GM18505 (cell line): ENCODE results near the gene RIMBP2.

Experiments
- ATAC-seq: cut with Tn5 transposase; IDR thresholded peaks from one replicate; pipeline ENCODE4 v1.9.1; 2021; ENCODE audit not compliant: unreplicated experiment
- POLR2A ChIP-seq: IDR thresholded peaks from 4 replicates; pipeline ENCODE4 v1.6.1; 2011; ENCODE audit warnings: borderline replicate concordance; ENCODE audit not compliant: insufficient read depth, insufficient read length; ENCODE audit errors: extremely low read depth

The RIMBP2 gene

DNA sequence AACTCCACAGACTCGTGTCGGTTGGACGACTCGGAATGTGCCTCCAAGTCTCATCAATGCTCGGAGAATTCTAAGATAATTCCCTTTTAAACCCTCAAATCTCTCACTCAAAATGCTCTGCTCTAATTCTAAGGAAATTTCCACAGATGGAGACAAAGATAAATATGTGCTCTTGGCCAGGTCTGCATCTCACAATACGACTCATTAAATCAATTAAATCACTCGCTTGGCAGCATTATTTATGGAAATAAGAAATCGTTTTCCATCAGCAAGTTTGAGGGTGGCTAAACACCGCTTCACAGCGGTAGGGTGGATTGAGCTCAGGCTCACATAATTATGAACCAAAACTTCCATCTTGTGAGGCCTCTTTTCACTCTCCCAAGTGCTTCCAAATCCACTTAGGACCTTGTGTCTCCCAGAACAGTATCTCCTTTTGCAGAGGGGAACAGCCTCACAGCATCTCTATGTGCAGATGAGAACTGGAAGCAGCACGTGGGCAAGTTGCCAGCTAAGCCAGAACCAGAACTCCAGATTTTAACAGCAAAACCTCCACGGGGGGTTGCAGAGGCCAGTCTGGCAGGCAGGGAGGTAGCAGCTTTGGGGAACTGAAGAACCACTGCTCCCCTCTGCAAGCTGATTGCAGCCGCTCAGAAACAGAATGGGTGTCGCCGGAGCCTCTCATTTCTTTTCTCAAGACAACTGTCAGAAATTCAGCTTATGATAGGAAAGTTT lies 43.8 kb downstream of the RIMBP2 start:
- no peak for ATAC-seq
- no peak for TF ChIP-seq POLR2A

DNA sequence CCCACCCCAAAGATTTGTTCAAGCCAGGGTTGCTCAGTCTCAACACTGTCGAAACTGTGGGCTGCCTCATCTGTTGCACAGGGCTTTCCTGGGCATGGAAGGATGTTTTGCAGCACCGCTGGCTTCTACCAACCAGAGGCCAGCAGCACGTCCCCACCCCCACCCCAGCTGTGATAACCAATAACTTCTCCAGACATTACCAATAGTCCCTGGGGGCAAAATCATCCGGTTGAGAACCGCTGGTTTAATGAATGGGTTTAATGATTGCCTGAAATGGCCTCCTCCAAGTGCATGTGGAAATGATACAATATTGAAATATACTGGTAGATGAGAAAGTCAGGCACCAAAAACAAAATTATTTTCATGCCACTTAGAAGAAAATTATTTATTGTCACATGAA lies 44.5 kb downstream of the RIMBP2 start:
- ATAC-seq = no peak
- no peak for TF ChIP-seq POLR2A

DNA sequence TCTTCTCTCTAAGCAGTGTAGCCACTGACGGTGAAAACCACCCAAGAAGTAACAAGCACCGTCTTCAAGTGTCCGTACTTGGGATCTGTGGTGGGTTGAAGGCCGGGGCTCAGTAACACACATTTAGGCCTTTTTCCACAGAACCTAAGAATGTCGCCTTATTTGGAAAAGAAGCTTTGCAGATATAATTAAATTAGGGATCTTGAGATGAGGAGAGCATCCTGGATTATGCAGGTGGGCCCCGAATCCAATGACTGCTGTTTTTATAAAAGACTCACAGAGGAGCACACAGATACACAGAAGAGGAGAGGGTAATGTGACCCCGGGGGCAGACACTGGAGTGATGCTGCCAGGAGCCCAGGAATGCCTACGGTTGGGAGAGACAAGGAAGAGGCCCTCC lies 46.3 kb downstream of the RIMBP2 start:
- TF ChIP-seq POLR2A = no peak
- ATAC-seq = no peak

DNA sequence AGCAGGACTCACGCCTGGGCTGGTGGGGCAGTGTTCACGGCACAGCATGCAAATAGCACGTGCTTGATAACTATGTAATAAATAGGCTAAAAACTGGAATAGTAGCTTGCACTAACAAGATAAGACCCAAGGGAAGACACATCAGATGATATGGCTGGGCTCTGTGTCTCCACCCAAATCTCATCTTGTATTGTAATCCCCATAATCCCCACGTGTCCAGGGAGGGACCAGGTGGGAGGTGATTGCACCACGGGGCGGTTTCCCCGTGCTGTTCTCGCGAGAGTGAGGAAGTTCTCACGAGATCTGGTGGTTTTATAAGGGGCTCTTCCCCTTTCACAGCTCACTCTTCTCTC lies 46.9 kb downstream of the RIMBP2 start:
- TF ChIP-seq POLR2A = no peak
- ATAC-seq = no peak

DNA sequence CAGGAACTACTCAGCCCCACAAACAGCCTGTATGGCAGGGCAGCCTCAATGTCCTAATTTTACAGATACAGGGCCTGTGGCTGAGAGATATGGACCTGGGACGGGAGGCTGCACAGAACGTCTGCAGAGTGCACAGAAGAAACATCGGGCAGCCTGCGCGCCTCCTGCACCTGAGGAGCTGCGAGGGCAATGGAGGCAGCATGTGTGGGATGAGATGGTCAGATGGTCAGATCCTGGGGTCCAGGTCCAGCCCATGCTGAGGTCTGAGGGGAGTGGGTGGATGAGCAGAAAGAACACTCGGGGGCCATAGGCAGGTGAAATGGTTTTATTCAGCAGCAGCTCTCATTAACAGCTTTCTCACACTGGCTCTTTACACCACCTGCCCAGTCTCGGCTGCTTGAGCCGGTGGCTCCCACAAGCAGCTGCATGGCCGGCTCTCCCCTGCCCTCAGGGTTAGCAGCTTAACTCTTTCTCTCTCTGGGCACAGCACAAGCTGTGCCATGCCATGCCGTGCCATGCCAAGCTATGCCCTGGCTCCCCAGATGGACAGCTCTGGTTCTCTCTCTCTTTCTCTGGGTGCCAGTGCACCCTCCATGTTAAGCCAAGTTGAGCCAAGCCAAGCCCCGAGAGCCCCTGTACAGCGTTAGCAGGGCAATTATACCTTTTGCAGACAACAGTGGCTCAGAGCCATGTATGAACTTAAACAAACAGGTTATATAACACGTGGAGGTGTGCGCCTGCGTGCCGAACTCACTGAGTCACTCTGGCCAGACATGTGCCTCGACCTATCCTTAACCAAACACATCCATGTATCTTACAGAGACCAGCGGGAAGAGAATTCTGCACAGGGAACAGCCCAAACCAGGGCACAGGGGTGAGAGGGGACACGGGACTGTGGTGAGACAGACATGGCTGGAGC lies 47.6 kb downstream of the RIMBP2 start:
- ATAC-seq = no peak
- TF ChIP-seq POLR2A = no peak

DNA sequence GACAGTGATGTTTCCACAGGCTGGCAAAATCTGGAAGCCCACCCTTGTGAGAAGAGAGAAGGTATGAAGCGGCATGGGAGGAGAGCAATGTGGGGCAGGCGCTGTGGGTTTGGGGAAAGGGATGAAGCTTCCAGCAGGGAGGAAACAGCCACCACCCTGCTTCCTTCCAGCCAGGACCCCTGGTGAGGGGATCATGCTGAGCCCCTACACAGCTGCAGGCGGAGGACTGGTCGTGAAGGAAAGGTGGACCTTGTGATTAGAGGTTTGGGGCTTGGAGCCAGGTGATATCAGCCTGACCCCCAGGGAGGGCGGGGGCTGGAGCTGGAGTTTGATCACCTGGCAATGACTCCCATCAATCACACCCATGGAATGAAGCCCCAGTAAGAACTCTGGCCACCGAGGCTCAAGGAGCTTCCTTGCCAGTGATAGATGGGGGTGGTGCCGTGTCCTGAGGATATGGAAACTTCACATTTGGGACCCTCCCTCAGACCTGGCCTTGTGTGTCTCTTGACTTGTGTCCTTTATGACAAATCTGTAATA lies 48.6 kb downstream of the RIMBP2 start:
- TF ChIP-seq POLR2A = no peak
- no peak for ATAC-seq

DNA sequence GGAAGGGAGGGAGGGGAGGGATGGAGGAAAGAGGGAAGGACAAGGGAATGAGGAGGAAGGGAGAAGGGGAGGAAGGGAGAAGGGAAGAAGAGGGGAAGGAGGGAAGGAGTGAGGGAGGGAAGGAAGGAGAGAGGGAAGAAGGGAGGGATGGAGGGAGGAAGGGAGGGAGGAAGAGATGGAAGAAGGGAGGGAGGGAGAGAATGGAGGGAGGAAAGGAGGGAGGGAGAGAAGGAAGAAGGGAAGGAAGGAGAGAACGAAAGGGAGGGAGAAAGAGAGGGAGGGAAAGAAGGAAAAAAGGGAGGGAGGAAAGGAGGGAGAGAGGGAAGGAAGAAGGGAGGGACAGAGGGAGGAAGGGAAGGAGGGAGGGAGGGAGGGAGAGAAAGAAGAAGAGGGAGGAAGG lies 49.5 kb downstream of the RIMBP2 start:
- ATAC-seq = no peak

DNA sequence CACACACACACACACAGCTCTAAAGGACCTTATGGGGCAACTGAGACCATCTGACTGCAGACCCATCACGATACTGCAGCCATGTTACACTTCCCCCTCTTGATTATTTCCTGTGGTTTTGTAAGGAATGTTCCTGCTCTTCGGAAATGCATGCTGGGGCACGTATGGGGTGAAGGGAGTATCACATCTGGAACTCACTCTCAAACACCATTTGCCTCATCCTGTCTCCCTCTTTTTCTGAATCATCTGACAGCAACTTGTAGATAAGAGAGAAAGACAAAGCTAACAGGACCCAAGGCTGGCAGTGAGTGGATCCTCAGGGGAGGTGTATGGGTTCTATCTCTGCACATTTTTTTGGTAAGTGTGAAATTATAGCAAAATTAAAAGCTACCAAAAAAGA lies 50.3 kb downstream of the RIMBP2 start:
- TF ChIP-seq POLR2A = no peak
- ATAC-seq = no peak

More for the DNA sequence above, 49.5 kb downstream of the RIMBP2 start:
- no peak for TF ChIP-seq POLR2A

DNA sequence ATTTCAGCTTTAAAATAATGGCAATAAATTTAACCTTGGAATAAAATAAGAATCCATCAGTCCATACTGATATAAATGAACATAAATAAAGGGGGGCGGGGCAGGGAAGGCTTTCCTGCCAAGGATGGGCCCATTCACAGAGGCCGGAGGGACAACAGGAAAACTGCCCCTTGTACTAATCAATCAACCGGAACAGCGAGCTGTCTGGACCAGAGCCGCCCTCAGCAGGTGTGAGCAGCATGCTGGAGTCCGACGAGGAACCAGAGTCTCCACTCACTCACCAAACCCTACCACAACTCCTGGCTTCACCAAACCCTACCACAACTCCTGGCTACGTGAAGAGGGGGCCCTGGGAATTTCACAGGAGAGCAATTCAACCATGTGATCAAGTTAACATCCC lies 51.3 kb downstream of the RIMBP2 start:
- TF ChIP-seq POLR2A = no peak
- ATAC-seq = no peak

DNA sequence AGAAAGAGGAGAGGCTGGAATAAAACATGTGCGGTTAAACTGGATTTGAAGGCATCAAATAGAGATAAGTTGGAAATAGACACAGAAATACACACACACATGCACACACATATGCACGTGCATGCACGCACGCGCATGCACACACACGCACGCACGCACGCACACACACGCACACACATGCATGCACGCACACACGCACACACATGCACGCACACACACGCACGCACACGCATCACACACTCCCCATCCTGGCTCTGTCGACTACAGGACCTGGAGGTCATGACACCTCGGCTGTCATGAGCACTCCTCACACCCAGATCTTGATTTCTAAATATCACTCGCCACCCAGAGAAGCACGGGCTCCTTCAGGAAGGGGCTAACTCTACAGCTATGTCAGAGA lies 51.8 kb downstream of the RIMBP2 start:
- ATAC-seq = no peak

DNA sequence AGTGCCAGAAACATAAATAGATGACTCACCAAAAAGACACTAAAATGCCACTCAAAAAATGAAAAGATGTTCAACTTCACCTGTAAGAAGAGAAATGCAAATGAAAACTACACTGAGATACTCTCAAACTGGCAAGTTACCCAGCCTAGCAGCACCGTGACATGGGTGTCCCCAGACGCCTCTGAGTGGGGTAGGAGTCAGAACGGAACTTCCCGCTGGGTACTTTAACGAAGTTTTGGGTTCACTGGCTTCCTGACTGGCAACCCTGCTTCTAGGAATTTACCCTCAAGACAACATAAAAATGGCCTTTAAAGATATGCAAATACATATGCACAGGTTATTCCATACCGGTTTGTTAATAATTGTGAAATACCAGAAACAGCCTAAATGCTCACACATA lies 52.6 kb downstream of the RIMBP2 start:
- TF ChIP-seq POLR2A = no peak
- no peak for ATAC-seq

More for the DNA sequence above, 51.8 kb downstream of the RIMBP2 start:
- TF ChIP-seq POLR2A = no peak

DNA sequence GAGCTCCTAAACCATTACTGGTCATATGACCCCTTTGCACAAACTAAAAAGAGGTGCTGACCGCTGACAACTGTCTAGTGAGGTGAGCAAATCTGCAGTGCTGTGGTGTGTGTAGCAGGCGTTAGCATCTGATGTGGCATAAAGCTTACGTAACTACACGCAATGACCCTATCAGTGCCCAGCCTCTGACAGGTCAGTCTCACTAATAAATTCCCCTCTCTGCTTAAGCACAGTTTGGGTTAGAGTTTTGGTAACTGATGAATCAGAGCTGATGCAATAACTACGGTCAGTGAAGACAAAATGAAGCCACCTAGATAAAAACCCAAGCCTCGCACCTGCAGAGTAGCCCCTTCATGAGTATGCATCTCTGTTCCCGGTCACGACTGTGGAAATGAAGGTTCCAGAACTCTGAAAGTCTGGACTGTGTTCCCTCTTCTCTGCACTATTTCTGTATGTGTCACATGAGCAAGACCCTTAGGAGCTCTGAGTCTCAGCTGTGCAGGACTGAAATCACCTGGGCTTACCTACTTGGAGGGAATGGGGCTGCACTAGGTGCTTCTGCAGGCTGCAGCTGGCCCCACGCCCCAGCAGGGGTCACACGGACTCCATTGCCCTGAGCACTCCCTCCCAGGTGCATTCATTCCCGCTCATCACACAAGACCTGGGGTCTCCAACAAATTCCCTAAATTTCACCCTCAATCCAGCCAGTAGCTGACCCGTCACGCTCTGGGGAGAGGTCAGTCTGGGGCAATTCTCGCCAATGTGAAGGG lies 54.4 kb downstream of the RIMBP2 start:
- TF ChIP-seq POLR2A = no peak
- ATAC-seq = no peak

DNA sequence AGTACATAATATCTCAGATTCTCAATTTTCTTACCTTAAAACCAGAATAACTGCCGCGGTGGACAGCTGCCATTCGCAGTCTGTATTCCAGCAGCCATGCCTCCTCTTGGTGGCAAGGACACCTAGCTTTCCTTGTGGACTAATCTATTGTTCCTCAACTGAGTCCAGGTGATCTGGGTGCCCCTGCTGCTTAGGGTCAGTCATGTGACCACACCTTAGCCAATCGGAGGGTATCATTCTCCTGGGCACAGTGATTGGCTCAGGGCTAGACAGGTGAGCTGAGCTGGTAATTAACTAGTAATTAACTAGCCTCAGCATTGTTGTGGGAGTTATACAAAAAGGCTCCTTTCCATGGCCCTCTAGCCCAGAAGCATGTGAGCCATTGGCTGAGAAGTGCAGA lies 55.0 kb downstream of the RIMBP2 start:
- no peak for TF ChIP-seq POLR2A
- ATAC-seq = no peak
